Esophagus muscularis mucosa (tissue), 4 donors: ENCODE measurements around the gene TES. TPM values are rescaled to one million over a fixed set of nuclear protein-coding genes. Genes with fewer than 3 reads are reported as not detected.
A peak's percentile ranks its signal among the peaks of the same experiment; 100 is the strongest.

Experiments
- DNase-seq: peaks from one replicate; pipeline ENCODE4 v3.0.0-alpha.2; 2017; ENCODE audit errors: extremely low spot score
- H3K27ac ChIP-seq, 4 donors: fragments of 200-600 bp; sonication (generic); replicated peaks in 1 of 4; 1 replicate in 3 of 4; 2 replicates in 1 of 4; pipeline ENCODE4 v1.5.1; 2016 to 2019; ENCODE audit warnings: mild to moderate bottlenecking in 1 of 4
- H3K27me3 ChIP-seq, 4 donors: fragments of 200-600 bp; sonication (generic); one replicate each; pipeline versions ENCODE4 v1.5.1 to v1.6.0; 2016 to 2019
- H3K36me3 ChIP-seq, 4 donors: fragments of 200-600 bp; sonication (generic); one replicate each; pipeline ENCODE4 v1.5.1; 2016 to 2019
- H3K4me1 ChIP-seq, 4 donors: fragments of 200-600 bp; sonication (generic); one replicate each; pipeline ENCODE4 v1.5.1; 2016 to 2019
- H3K4me3 ChIP-seq, 4 donors: fragments of 200-600 bp; sonication (generic); 1 replicate in 2 of 4; 2 replicates in 2 of 4; pipeline ENCODE4 v1.5.1; 2016 to 2019; ENCODE audit warnings: mild to moderate bottlenecking in 4 of 4, moderate library complexity in 1 of 4
- H3K9me3 ChIP-seq, 4 donors: fragments of 200-600 bp; sonication (generic); 1 replicate in 3 of 4; 2 replicates in 1 of 4; pipeline ENCODE4 v1.5.1; 2016 to 2019
- EP300 ChIP-seq: sonication (generic); formaldehyde crosslinking; IDR thresholded peaks from one replicate; pipeline ENCODE4 v1.6.1; 2017; ENCODE audit warnings: antibody characterized with exemption
- POLR2A ChIP-seq: fragments of 450-650 bp; IDR thresholded peaks from one replicate; pipeline ENCODE4 v1.6.1; 2017; ENCODE audit warnings: antibody characterized with exemption, moderate library complexity, mild to moderate bottlenecking, low read depth
- POLR2AphosphoS5 ChIP-seq, 2 donors: sonication (generic); formaldehyde crosslinking; IDR thresholded peaks; one replicate each; pipeline ENCODE4 v1.6.1; 2017; ENCODE audit warnings: antibody characterized with exemption in 2 of 2
- WGBS: methylation state at CpG from one replicate; pipeline ENCODE4 v1.1.5; 2018; 5-methylcytosine and 5-hydroxymethylcytosine counted together
- intact Hi-C: fragments of 100-400 bp; cut with DNase I; formaldehyde crosslinking; loops from one replicate; pipeline ENCODE4 v1.15.1; 2023
- total RNA-seq, 4 donors: library from RNA; depleted of rRNA; stranded (reverse); fragments of >200 nt; gene quantifications; one replicate each; pipeline versions ENCODE4 v1.1.0 to v1.2.1, GENCODE V29; 2016
- TF ChIP-seq, protein P1 (sequence below), 3 experiments: fragments of 200-600 bp in 2 of 3; fragments of 450-650 bp in 1 of 3; sonication (generic) in 2 of 3; IDR thresholded peaks; one replicate each; pipeline ENCODE4 v1.5.1; 2017 to 2019; ENCODE audit warnings: antibody characterized with exemption in 3 of 3, mild to moderate bottlenecking in 2 of 3, moderate library complexity in 1 of 3

TES gene
- total RNA-seq, 4 donors from 2014 or later = 213 to 356 (median 265) TPM

DNA sequence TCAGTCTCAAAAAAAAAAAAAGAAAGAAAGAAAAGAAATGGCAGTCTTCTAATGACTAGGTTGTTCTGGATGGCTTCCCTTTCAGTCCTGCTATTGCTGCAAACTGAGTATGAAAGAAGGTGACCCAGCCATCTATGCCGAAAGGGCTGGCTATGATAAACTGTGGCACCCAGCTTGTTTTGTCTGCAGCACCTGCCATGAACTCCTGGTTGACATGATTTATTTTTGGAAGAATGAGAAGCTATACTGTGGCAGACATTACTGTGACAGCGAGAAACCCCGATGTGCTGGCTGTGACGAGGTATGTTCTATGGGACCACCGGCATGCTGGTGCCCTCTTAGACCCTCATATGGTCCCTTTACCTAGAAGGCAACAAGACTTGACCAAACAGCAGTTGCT, 41.3 kb downstream of the TES start:
- WGBS = 97% methylated on average over 5 of the region's 5 CpGs
- no peak for DNase-seq
- Histone ChIP-seq H3K27ac (no peak overlapping the region), H3K36me3 (peaks cover 11 to 56% (median 27%) of the 10 kb centered on the region in 4 donors), H3K27me3 (no peaks in the 10 kb centered on the region), H3K9me3 (no peaks in the 10 kb centered on the region), H3K4me1 (no peaks in the 10 kb centered on the region), H3K4me3 (no peak overlapping the region)
- intact Hi-C loops = no loop called here
- no peak for TF ChIP-seq EP300
- no peak for TF ChIP-seq POLR2AphosphoS5 (IDR thresholded peaks at IDR 0.05)
- TF ChIP-seq POLR2A = no peak
- TF ChIP-seq, protein P1, sequence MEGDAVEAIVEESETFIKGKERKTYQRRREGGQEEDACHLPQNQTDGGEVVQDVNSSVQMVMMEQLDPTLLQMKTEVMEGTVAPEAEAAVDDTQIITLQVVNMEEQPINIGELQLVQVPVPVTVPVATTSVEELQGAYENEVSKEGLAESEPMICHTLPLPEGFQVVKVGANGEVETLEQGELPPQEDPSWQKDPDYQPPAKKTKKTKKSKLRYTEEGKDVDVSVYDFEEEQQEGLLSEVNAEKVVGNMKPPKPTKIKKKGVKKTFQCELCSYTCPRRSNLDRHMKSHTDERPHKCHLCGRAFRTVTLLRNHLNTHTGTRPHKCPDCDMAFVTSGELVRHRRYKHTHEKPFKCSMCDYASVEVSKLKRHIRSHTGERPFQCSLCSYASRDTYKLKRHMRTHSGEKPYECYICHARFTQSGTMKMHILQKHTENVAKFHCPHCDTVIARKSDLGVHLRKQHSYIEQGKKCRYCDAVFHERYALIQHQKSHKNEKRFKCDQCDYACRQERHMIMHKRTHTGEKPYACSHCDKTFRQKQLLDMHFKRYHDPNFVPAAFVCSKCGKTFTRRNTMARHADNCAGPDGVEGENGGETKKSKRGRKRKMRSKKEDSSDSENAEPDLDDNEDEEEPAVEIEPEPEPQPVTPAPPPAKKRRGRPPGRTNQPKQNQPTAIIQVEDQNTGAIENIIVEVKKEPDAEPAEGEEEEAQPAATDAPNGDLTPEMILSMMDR (IDR thresholded peaks at IDR 0.05) = no peak

DNA sequence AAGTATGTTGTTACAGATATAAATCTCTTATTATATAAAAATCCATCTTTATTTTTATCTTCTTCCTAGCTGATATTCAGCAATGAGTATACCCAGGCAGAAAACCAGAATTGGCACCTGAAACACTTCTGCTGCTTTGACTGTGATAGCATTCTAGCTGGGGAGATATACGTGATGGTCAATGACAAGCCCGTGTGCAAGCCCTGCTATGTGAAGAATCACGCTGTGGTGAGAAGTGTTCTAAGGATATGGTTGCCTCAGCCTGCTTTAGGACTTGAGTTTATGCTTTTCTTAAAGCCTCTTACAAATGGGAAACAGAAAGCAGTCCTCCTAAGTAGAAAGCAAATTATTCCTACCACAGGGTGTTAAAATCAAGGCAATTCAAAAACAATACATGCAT, 41.9 kb downstream of the TES start:
- H3K4me3 ChIP-seq = no peak overlapping the region
- 76% methylated on average over 3 of the region's 3 CpGs for WGBS
- no peaks in the 10 kb centered on the region for H3K27me3 ChIP-seq
- peaks cover 0 to 1% (median 0%) of the 10 kb centered on the region in 4 donors for H3K4me1 ChIP-seq
- H3K36me3 ChIP-seq = peaks cover 11 to 58% (median 31%) of the 10 kb centered on the region in 4 donors
- no peak for TF ChIP-seq POLR2AphosphoS5 (IDR thresholded peaks at IDR 0.05)
- TF ChIP-seq, protein P1 (IDR thresholded peaks at IDR 0.05) = no peak
- TF ChIP-seq POLR2A = no peak
- no peak for TF ChIP-seq EP300
- H3K9me3 ChIP-seq = no peaks in the 10 kb centered on the region
- no peak overlapping the region for H3K27ac ChIP-seq
- intact Hi-C loops = no loop called here
- DNase-seq = no peak

DNA sequence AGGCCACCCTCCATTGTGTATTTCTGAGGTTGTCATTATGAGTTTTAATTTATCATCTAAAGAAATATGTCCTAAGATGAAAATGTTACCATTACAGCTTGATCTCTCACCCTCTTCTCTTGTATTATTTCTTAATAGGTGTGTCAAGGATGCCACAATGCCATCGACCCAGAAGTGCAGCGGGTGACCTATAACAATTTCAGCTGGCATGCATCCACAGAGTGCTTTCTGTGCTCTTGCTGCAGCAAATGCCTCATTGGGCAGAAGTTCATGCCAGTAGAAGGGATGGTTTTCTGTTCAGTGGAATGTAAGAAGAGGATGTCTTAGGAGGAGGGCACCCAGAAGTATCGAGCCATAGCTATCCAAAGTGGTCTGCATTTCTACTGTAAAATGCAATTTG, 46.8 kb downstream of the TES start:
- no peak for TF ChIP-seq POLR2A
- TF ChIP-seq POLR2AphosphoS5 (IDR thresholded peaks at IDR 0.05) = no peak
- TF ChIP-seq EP300 = no peak
- WGBS = 82% methylated on average over 3 of the region's 3 CpGs
- peaks cover 5 to 15% (median 10%) of the 10 kb centered on the region in 4 donors for H3K4me1 ChIP-seq
- peaks cover 0 to 43% (median 27%) of the 10 kb centered on the region in 4 donors for H3K36me3 ChIP-seq
- H3K27me3 ChIP-seq = no peaks in the 10 kb centered on the region
- intact Hi-C loops = loop anchor here (5.0 kb wide), 1 partner anchor 550 kb away; no protein-coding TSS in a partner anchor
- no peak overlapping the region for H3K4me3 ChIP-seq
- no peak for DNase-seq
- H3K27ac ChIP-seq = peak overlapping the region in 1 of 4 donors; percentile 23
- H3K9me3 ChIP-seq = no peaks in the 10 kb centered on the region

DNA sequence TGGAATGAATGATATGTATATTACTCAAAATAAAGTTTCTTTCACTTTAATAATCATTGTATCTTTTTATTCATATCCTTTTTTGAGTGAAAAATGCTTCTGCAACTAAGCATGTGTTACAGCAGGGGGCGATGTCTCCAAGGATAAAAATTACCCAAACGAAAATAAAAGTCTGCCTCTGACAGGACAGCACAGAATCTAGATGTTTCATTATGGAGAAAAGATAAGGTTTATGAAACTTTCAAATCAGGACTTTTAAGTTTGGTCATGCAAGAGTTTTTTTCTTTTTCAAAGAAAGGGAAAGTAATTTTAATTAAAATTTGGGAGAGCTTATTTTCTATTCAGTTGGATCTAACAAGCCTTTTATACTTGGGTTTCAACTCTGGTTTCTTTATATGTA, 48.4 kb downstream of the TES start:
- DNase-seq = no peak
- H3K36me3 ChIP-seq = peaks cover 0 to 28% (median 14%) of the 10 kb centered on the region in 4 donors
- TF ChIP-seq POLR2AphosphoS5 (IDR thresholded peaks at IDR 0.05) (peak in 1 of 2 donors; percentile 24), EP300 (no peak), POLR2A (no peak)
- TF ChIP-seq, protein P1 (IDR thresholded peaks at IDR 0.05) = peak; percentile 81 to 90 (median 84)
- no peaks in the 10 kb centered on the region for H3K9me3 ChIP-seq
- H3K27me3 ChIP-seq = no peaks in the 10 kb centered on the region
- H3K27ac ChIP-seq = peak overlapping the region; percentile 25 to 56 (median 46)
- H3K4me3 ChIP-seq = no peak overlapping the region
- 0% methylated on average over 2 of the region's 2 CpGs for WGBS
- intact Hi-C loops = loop anchor here (2.0 to 5.0 kb wide), 3 partner anchors 266 to 549 kb away; partner anchors contain the start of gene CAV1
- peaks cover 5 to 15% (median 10%) of the 10 kb centered on the region in 4 donors for H3K4me1 ChIP-seq

GRCh38 chr7:116259156-116259870, 49.0 kb downstream of the TES start:
- H3K27ac ChIP-seq = peak overlapping the region; percentile 25 to 56 (median 46)

More at GRCh38 chr7:116259156-116259870, 49.0 kb downstream of the TES start:
- no peak for DNase-seq
- intact Hi-C loops = loop anchor here (2.0 to 5.0 kb wide), 3 partner anchors 265 to 548 kb away; partner anchors contain the start of gene CAV1
- Histone ChIP-seq H3K4me3 (no peak overlapping the region), H3K4me1 (peaks cover 5 to 16% (median 11%) of the 10 kb centered on the region in 4 donors), H3K9me3 (no peaks in the 10 kb centered on the region), H3K27me3 (no peaks in the 10 kb centered on the region), H3K36me3 (peaks cover 0 to 22% (median 14%) of the 10 kb centered on the region in 4 donors)
- WGBS = 72% methylated on average over 5 of the region's 5 CpGs
- no peak for TF ChIP-seq POLR2AphosphoS5 (IDR thresholded peaks at IDR 0.05)
- TF ChIP-seq EP300 = no peak
- no peak for TF ChIP-seq POLR2A
